VCaP (cell line): ENCODE data around the gene SLC24A3.

Experiments
- H3K27ac ChIP-seq: fragments of 450-650 bp; 2 replicates; pipeline ENCODE4 v1.5.1; 2017
- CTCF ChIP-seq: fragments of 450-650 bp; conservative IDR thresholded peaks from 2 replicates; pipeline ENCODE4 v1.5.1; 2017; ENCODE audit warnings: mild to moderate bottlenecking, moderate library complexity

The SLC24A3 gene

DNA sequence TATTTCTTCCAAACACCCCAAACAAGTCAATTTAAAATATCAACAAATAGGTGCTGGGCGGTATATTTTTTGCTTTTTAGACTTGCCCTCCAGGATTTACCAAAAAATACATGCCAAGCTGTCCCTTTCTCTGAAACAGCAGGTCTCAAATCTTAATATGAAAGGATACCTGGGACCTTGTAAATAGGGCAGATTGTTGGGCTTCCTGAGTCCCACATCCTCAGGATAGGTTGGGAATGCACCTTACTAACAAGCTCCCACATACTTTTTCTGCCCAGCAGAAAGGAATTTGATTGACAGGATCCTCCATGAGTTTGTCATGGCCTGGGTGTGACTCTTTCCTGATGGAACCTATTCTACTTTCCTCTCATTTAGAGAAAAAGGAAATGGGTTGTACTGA, 4.9 kb upstream of the SLC24A3 start:
- TF ChIP-seq CTCF: no peak
- no peak overlapping the region for H3K27ac ChIP-seq

- TF ChIP-seq CTCF: no peak
- H3K27ac ChIP-seq: no peak overlapping the region
Measured at GRCh38 chr20:19210391-19211155, 1.9 kb upstream of the SLC24A3 start.

DNA sequence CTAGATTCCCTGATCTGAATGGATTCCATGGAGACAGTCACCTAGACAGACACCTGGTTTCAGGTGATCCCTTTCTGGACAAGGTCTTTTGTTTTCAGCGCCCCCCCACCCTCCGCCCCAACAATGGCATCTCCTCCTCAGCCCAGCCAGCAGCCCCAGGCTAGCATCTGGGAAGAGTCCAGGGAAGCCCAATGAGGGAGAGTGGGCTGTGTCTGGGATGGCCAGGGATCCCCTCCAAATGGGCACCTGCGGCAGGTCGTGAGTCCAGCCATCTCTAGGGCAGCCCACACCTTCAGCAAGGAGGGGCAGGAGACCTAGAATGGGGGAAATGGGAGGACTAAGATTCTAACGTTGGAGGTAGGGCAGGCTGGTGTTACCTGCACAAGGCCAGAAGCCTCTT, 1.2 kb upstream of the SLC24A3 start:
- peak overlapping the region; percentile 81; the same call in 1 of the 2 replicates for H3K27ac ChIP-seq
- no peak for TF ChIP-seq CTCF

- H3K27ac ChIP-seq: peak overlapping the region; percentile 81
- TF ChIP-seq CTCF: peak; percentile 49
Measured at GRCh38 chr20:19211661-19212468, 577 bp upstream of the SLC24A3 start.

GRCh38 chr20:19212821-19213502, 520 bp downstream of the SLC24A3 start:
- TF ChIP-seq CTCF: peak; percentile 88
- peak overlapping the region; percentile 81 for H3K27ac ChIP-seq

DNA sequence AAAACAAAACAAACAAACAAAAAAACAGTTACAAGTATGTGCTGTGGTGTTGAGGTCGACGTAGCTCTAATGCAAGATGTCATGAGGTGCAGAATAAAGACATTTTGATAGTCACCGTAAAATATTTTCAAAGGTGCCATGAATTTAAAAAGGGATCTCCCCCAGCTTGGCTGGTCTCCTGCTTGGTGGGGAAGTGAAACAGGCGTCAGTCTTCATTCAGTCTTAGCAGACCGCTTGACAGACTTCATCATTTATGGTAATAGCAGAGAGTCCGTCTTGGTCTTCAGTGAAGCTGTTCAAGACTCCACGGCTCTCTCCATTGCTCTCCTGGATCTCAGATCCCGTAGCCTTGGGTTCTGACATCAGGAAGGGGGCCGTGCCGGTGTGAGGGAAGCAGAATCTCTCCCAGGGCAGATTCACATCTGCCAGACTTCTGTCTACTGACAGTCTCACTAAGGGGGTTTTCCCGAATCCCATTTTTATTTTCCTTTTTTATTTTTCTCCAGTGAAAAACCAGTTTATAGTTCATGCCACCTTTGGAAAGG, 1.6 kb downstream of the SLC24A3 start:
- no peak overlapping the region for H3K27ac ChIP-seq
- no peak for TF ChIP-seq CTCF

DNA sequence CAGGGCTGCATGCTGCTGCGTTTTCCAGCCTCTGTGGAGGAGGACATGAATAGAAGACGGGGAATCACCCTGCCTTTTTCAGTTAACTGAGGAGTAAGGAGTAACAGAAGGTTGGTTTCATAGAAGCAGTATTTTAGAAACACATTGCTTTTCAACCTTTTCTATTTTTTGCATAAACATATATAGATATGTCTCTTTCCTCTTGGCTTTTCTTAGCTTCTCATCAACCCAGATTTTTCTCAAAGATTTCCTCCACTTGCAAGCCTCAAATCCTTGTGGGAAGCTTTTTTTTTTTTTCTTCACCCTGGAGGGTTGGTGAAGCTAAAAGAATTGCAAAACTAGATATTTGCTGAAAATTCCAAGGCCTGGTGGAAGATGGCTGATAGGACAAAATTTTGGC, 6.0 kb downstream of the SLC24A3 start:
- no peak overlapping the region for H3K27ac ChIP-seq
- no peak for TF ChIP-seq CTCF
